Aortic smooth muscle cell (primary cell): ENCODE data around the gene PIK3R1. TPM values are rescaled to one million over a fixed set of nuclear protein-coding genes. Genes with fewer than 3 reads are reported as not detected.

Source experiments
- total RNA-seq: library from RNA; depleted of rRNA; stranded (reverse); fragments of >200 nt; gene quantifications from 2 replicates; pipeline ENCODE4 v1.2.3, GENCODE V29; 2014

Gene PIK3R1
- total RNA-seq: 32.5 and 38.8 TPM in 2 replicates

DNA sequence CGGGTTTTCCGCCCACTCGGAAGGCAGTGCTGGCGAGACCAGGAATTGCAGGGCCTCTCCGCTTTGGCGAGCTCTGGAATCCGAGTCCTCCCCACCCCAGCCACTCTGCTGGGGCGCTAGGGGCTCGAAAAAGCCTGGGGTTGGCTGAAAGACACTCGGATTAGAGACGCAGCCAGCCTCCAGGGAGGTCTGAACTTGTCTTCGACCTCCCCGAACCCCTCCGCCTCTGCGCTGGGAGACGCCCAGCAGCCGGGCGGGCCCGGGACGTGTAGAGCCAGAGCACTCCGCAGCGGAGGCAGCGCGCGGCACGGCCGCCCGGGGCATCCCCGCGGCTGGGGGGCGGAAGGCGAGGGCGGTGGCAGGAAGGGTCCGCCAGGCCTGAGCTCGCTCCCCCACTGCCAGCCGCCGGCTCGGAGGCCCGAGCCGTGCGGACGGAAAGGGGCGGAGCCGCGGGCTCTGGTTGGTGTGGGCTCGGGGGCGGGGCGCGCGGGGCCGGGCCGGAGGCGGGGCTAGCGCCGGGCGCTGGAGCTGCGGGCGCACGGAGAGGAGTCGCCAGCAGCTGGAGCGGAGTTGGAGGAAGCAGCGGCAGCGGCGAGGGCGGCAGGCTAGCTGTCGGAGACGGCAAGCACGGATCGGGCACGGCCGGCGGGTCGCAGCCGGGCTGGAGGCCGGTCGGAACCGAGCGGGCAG is at the start of gene PIK3R1:
TSS of gene PIK3R1 (plus strand) at position 549 of the 690 bp plus-strand sequence. CDS start 10,920 bp downstream, outside the sequence.

